A673 (cell line): Measurements from ENCODE around the gene NPTX1.

Experiments
- EZH2 ChIP-seq: fragments of 200-600 bp; sonication (generic); IDR thresholded peaks from 2 replicates; pipeline ENCODE4 v1.6.1; 2017; ENCODE audit warnings: borderline replicate concordance, low read depth, mild to moderate bottlenecking, mixed read lengths, antibody characterized with exemption, low read length; ENCODE audit not compliant: poor library complexity, severe bottlenecking
- TF ChIP-seq, protein P1 (sequence below): fragments of 300-800, 200-600 bp; sonication (generic); conservative IDR thresholded peaks from 2 replicates; pipeline ENCODE4 v1.5.1; 2017; ENCODE audit warnings: low read depth, mild to moderate bottlenecking, antibody characterized with exemption, low read length, moderate library complexity, mixed read lengths

DNA sequence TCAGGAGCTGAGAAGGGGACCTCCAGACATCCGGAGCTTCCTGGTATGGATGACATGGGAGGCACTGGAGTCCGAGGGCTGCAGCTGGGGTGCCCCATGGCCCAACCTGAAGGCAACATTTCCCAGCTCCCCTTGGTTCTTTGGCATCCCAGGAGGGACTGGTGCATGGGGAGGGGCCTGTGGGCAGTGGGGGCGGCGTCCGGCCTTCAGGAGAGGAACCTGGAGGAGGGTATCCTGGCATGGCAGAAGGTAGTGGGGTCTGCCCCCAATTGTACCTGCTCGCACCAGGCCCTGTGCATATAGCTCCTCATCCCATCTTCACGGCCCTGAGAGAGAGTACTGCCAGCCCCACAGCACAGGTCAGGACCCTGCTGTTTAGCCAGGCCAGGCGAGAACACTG, 11.9 kb downstream of the NPTX1 start:
- TF ChIP-seq, protein P1, sequence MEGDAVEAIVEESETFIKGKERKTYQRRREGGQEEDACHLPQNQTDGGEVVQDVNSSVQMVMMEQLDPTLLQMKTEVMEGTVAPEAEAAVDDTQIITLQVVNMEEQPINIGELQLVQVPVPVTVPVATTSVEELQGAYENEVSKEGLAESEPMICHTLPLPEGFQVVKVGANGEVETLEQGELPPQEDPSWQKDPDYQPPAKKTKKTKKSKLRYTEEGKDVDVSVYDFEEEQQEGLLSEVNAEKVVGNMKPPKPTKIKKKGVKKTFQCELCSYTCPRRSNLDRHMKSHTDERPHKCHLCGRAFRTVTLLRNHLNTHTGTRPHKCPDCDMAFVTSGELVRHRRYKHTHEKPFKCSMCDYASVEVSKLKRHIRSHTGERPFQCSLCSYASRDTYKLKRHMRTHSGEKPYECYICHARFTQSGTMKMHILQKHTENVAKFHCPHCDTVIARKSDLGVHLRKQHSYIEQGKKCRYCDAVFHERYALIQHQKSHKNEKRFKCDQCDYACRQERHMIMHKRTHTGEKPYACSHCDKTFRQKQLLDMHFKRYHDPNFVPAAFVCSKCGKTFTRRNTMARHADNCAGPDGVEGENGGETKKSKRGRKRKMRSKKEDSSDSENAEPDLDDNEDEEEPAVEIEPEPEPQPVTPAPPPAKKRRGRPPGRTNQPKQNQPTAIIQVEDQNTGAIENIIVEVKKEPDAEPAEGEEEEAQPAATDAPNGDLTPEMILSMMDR: no peak
- TF ChIP-seq EZH2: no peak
